H9 (cell line): ENCODE measurements around the gene DNAJB6. TPM values are rescaled to one million over a fixed set of nuclear protein-coding genes. Genes with fewer than 3 reads are reported as not detected.

Source experiments
- DNase-seq: peaks from one replicate; pipeline ENCODE4 v3.0.0-alpha.2; 2017
- H2AFZ ChIP-seq: one replicate; pipeline ENCODE4 v1.6.1; 2013; ENCODE audit warnings: mild to moderate bottlenecking, low read length, control low read depth, moderate library complexity
- H2AK5ac ChIP-seq: 2 replicates; pipeline ENCODE4 v1.6.1; 2013; ENCODE audit warnings: low read length, control low read depth, mixed read lengths; ENCODE audit not compliant: insufficient read length
- H2BK120ac ChIP-seq: one replicate; pipeline ENCODE4 v1.6.1; 2013; ENCODE audit warnings: low read depth, mild to moderate bottlenecking, low read length, control low read depth, inconsistent platforms; ENCODE audit not compliant: poor library complexity, severe bottlenecking
- H2BK12ac ChIP-seq: 2 replicates; pipeline ENCODE4 v1.6.1; 2013; ENCODE audit warnings: low read length, control low read depth, mixed read lengths, low read depth; ENCODE audit not compliant: insufficient read length
- H2BK15ac ChIP-seq: 2 replicates; pipeline ENCODE4 v1.6.1; 2013; ENCODE audit warnings: low read depth, low read length, control low read depth
- H2BK20ac ChIP-seq: one replicate; pipeline ENCODE4 v1.6.1; 2013; ENCODE audit warnings: low read depth, mild to moderate bottlenecking, low read length, control low read depth, inconsistent platforms; ENCODE audit not compliant: poor library complexity, severe bottlenecking
- H2BK5ac ChIP-seq: 2 replicates; pipeline ENCODE4 v1.6.1; 2013; ENCODE audit warnings: low read length, control low read depth, mixed read lengths; ENCODE audit not compliant: insufficient read length
- H3K14ac ChIP-seq: 2 replicates; pipeline ENCODE4 v1.6.1; 2013; ENCODE audit warnings: low read length, control low read depth; ENCODE audit not compliant: insufficient read depth
- H3K18ac ChIP-seq: 2 replicates; pipeline ENCODE4 v1.6.1; 2013; ENCODE audit warnings: low read depth, mild to moderate bottlenecking, mixed read lengths, low read length, control low read depth; ENCODE audit not compliant: insufficient read length
- H3K23ac ChIP-seq: 2 replicates; pipeline ENCODE4 v1.6.1; 2013; ENCODE audit warnings: low read length, control low read depth, mixed read lengths, low read depth; ENCODE audit not compliant: insufficient read length
- H3K23me2 ChIP-seq: 2 replicates; pipeline ENCODE4 v1.6.1; 2013; ENCODE audit warnings: low read depth, mild to moderate bottlenecking, mixed read lengths, low read length, control low read depth; ENCODE audit not compliant: insufficient read length, poor library complexity, severe bottlenecking
- H3K27ac ChIP-seq: 2 replicates; pipeline ENCODE4 v1.5.1; 2013; ENCODE audit warnings: low read length, control low read depth, mixed read lengths, low read depth; ENCODE audit not compliant: insufficient read length
- H3K27me3 ChIP-seq: 2 replicates; pipeline ENCODE4 v1.6.1; 2013; ENCODE audit warnings: low read length, control low read depth, inconsistent platforms; ENCODE audit not compliant: insufficient read depth
- H3K4ac ChIP-seq: 2 replicates; pipeline ENCODE4 v1.6.1; 2013; ENCODE audit warnings: low read depth, mild to moderate bottlenecking, control low read depth, inconsistent platforms, low read length, moderate library complexity
- H3K4me1 ChIP-seq: 2 replicates; pipeline ENCODE4 v1.6.1; 2013; ENCODE audit warnings: low read length, control low read depth, inconsistent platforms; ENCODE audit not compliant: insufficient read depth
- H3K4me2 ChIP-seq: 2 replicates; pipeline ENCODE4 v1.6.1; 2013; ENCODE audit warnings: low read length, control low read depth, mixed read lengths; ENCODE audit not compliant: insufficient read length, insufficient read depth
- H3K56ac ChIP-seq: 2 replicates; pipeline ENCODE4 v1.6.1; 2013; ENCODE audit warnings: low read depth, mild to moderate bottlenecking, mixed read lengths, low read length, control low read depth; ENCODE audit not compliant: insufficient read length
- H3K79me1 ChIP-seq: 2 replicates; pipeline ENCODE4 v1.6.1; 2013; ENCODE audit warnings: low read depth, mild to moderate bottlenecking, moderate library complexity, low read length, control low read depth, inconsistent platforms; ENCODE audit not compliant: insufficient read depth, poor library complexity, severe bottlenecking
- H3K79me2 ChIP-seq: 2 replicates; pipeline ENCODE4 v1.6.1; 2013; ENCODE audit warnings: low read length, control low read depth, inconsistent platforms; ENCODE audit not compliant: insufficient read depth
- H3K9ac ChIP-seq: 2 replicates; pipeline ENCODE4 v1.6.1; 2013; ENCODE audit warnings: low read length, control low read depth, mixed read lengths; ENCODE audit not compliant: insufficient read length; ENCODE audit errors: extremely low read depth
- H3K9me3 ChIP-seq: one replicate; pipeline ENCODE4 v1.6.1; 2013; ENCODE audit warnings: low read depth, low read length, inconsistent platforms; ENCODE audit not compliant: control insufficient read depth
- H3T11ph ChIP-seq: one replicate; pipeline ENCODE4 v1.6.1; 2013; ENCODE audit warnings: mild to moderate bottlenecking, low read length, control low read depth, inconsistent platforms
- H4K20me1 ChIP-seq: one replicate; pipeline ENCODE4 v1.6.1; 2013; ENCODE audit not compliant: control insufficient read depth, insufficient read length, insufficient read depth
- H4K5ac ChIP-seq: 2 replicates; pipeline ENCODE4 v1.6.1; 2013; ENCODE audit warnings: low read depth, mild to moderate bottlenecking, mixed read lengths, low read length, control low read depth; ENCODE audit not compliant: insufficient read length
- H4K8ac ChIP-seq: replicated peaks from 2 replicates; pipeline ENCODE4 v1.6.1; 2013; ENCODE audit warnings: low read length, control low read depth, mixed read lengths, low read depth; ENCODE audit not compliant: insufficient read length
- H4K91ac ChIP-seq: 2 replicates; pipeline ENCODE4 v1.6.1; 2013; ENCODE audit warnings: low read depth, mild to moderate bottlenecking, moderate library complexity, mixed read lengths, low read length, control low read depth; ENCODE audit not compliant: insufficient read length
- H3K27ac Mint-ChIP-seq, 3 experiments: 2 replicates in 2 of 3; 3 replicates in 1 of 3; pipeline ENCODE4 v1.8.0; 2020 to 2021; ENCODE audit warnings: mixed read lengths in 3 of 3, mild to moderate bottlenecking in 1 of 3, moderate library complexity in 1 of 3
- H3K27me3 Mint-ChIP-seq: 2 replicates; pipeline ENCODE4 v1.8.0; 2021; ENCODE audit warnings: low read depth, mild to moderate bottlenecking, moderate library complexity, mixed read lengths
- H3K36me3 Mint-ChIP-seq, 3 experiments: 2 replicates in 2 of 3; 3 replicates in 1 of 3; pipeline ENCODE4 v1.8.0; 2020 to 2021; ENCODE audit warnings: low read depth in 3 of 3, mixed read lengths in 3 of 3; ENCODE audit not compliant: insufficient read depth in 1 of 3
- H3K4me1 Mint-ChIP-seq, 2 experiments: 2 replicates each; pipeline ENCODE4 v1.8.0; 2020; ENCODE audit warnings: mixed read lengths in 2 of 2
- H3K4me3 Mint-ChIP-seq, 2 experiments: 2 replicates in 1 of 2; 3 replicates in 1 of 2; pipeline ENCODE4 v1.8.0; 2020 to 2021; ENCODE audit warnings: mild to moderate bottlenecking in 2 of 2, mixed read lengths in 2 of 2, moderate library complexity in 1 of 2
- H3K9me3 Mint-ChIP-seq, 2 experiments: 2 replicates in 1 of 2; 3 replicates in 1 of 2; pipeline ENCODE4 v1.8.0; 2020; ENCODE audit warnings: mild to moderate bottlenecking in 2 of 2, mixed read lengths in 2 of 2, moderate library complexity in 1 of 2
- CTCF ChIP-seq: fragments of 200-600 bp; sonication (generic); conservative IDR thresholded peaks from 3 replicates; pipeline ENCODE4 v1.8.0; 2021; ENCODE audit warnings: antibody characterized with exemption, mild to moderate bottlenecking
- WGBS: extraction: QIAGEN DNeasy Blood & Tissue Kit; methylation state at CpG from one replicate; pipeline ENCODE4 v1.1.7; 2013; ENCODE audit warnings: missing lambda C conversion rate, low lambda C conversion rate, mixed read lengths; ENCODE audit not compliant: insufficient read length; ENCODE audit errors: extremely low coverage; 5-methylcytosine and 5-hydroxymethylcytosine counted together
- total RNA-seq: library from RNA; stranded (reverse); gene quantifications from 2 replicates; pipeline ENCODE4 v1.2.1, GENCODE V29; 2021

DNAJB6 gene
- total RNA-seq, 1 experiment from 2014 or later, result 215 TPM

- H2BK120ac ChIP-seq, result no peak overlapping the region
- peaks cover 7% of the 10 kb centered on the region; the same call in 1 of the 2 replicates for H3K79me2 ChIP-seq
- H3K79me1 ChIP-seq, result peaks cover 6% of the 10 kb centered on the region
- H3K27me3 ChIP-seq, result no peaks in the 10 kb centered on the region
- H3K9me3 Mint-ChIP-seq, result no peaks in the 10 kb centered on the region
- no peak overlapping the region for H3K27ac ChIP-seq
- H3T11ph ChIP-seq, result no peak overlapping the region
- WGBS, result no CpG with 5 or more reads among the region's 23 CpGs
- no peak overlapping the region for H2BK12ac ChIP-seq
- peak; percentile 72 for DNase-seq
- no peak overlapping the region for H3K14ac ChIP-seq
- no peaks in the 10 kb centered on the region for H4K20me1 ChIP-seq
- no peaks in the 10 kb centered on the region for H3K23me2 ChIP-seq
- no peak overlapping the region for H2BK5ac ChIP-seq
- H3K4me2 ChIP-seq, result no peak overlapping the region
- H2BK15ac ChIP-seq, result no peak overlapping the region
- H3K56ac ChIP-seq, result no peak overlapping the region
- no peak overlapping the region; a peak in 1 of 5 replicates for H3K4me3 Mint-ChIP-seq
- H3K4me1 ChIP-seq, result no peaks in the 10 kb centered on the region
- peak; percentile 72 for TF ChIP-seq CTCF
- no peak overlapping the region for H4K5ac ChIP-seq
- no peak overlapping the region for H3K23ac ChIP-seq
- no peak overlapping the region for H3K18ac ChIP-seq
- H3K36me3 Mint-ChIP-seq, result peaks cover 30 to 55% (median 41%) of the 10 kb centered on the region in 3 experiments
- no peaks in the 10 kb centered on the region for H3K9me3 ChIP-seq
- H2AFZ ChIP-seq, result no peak overlapping the region
- no peak overlapping the region for H4K91ac ChIP-seq
- H3K9ac ChIP-seq, result no peak overlapping the region
- H3K4ac ChIP-seq, result no peak overlapping the region
- H2AK5ac ChIP-seq, result no peak overlapping the region
- peaks cover 7 to 8% of the 10 kb centered on the region in 2 experiments; a peak in 3 of 4 replicates for H3K4me1 Mint-ChIP-seq
- no peak overlapping the region for H2BK20ac ChIP-seq
- no peaks in the 10 kb centered on the region for H3K27me3 Mint-ChIP-seq
- H3K27ac Mint-ChIP-seq, result peak overlapping the region in 2 of 3 experiments; percentile 76 to 98; a peak in 5 of 7 replicates
- no peak overlapping the region for H4K8ac ChIP-seq
Measured at GRCh38 chr7:157397731-157398691, 61.2 kb downstream of the DNAJB6 start.
